Lung (tissue), 12 donors: ENCODE data around the gene HEG1. TPM values are rescaled to one million over a fixed set of nuclear protein-coding genes. Genes with fewer than 3 reads are reported as not detected.

Experiments used
- ATAC-seq: fragments of 200-7000 bp; cut with Tn5 transposase; one replicate; pipeline ENCODE4 v1.9.1; 2020; ENCODE audit warnings: moderate number of reproducible peaks; ENCODE audit not compliant: insufficient read depth, low FRiP score
- DNase-seq, 3 donors: peaks; one replicate each; pipeline ENCODE4 v3.0.0-alpha.2; 2013 to 2017
- H3K27ac ChIP-seq, 2 donors: one replicate each; pipeline ENCODE4 v1.5.1; 2013; ENCODE audit warnings: mild to moderate bottlenecking in 2 of 2, moderate library complexity in 2 of 2, control low read depth in 1 of 2, inconsistent platforms in 1 of 2, low read depth in 1 of 2, low read length in 1 of 2
- H3K27me3 ChIP-seq, 3 donors: one replicate each; pipeline ENCODE4 v1.5.1; 2013; ENCODE audit warnings: low read length in 2 of 3; ENCODE audit not compliant: control insufficient read depth in 3 of 3, insufficient read depth in 3 of 3
- H3K36me3 ChIP-seq, 4 donors: one replicate each; pipeline ENCODE4 v1.5.1; 2013; ENCODE audit warnings: low read length in 4 of 4, mild to moderate bottlenecking in 1 of 4, moderate library complexity in 1 of 4; ENCODE audit not compliant: control insufficient read depth in 4 of 4, insufficient read depth in 4 of 4
- H3K4me1 ChIP-seq, 5 donors: one replicate each; pipeline ENCODE4 v1.5.1; 2013; ENCODE audit warnings: low read length in 5 of 5, mild to moderate bottlenecking in 2 of 5, moderate library complexity in 1 of 5; ENCODE audit not compliant: control insufficient read depth in 5 of 5, insufficient read depth in 5 of 5
- H3K4me3 ChIP-seq: one replicate; pipeline ENCODE4 v1.5.1; 2013; ENCODE audit warnings: mild to moderate bottlenecking, control low read depth, moderate library complexity
- H3K9ac ChIP-seq, 2 donors: one replicate each; pipeline ENCODE4 v1.5.1; 2013; ENCODE audit warnings: low read length in 2 of 2, control low read depth in 1 of 2; ENCODE audit not compliant: insufficient read depth in 1 of 2
- H3K9me3 ChIP-seq, 4 donors: one replicate each; pipeline ENCODE4 v1.5.1; 2013; ENCODE audit warnings: low read length in 3 of 4, mild to moderate bottlenecking in 1 of 4, moderate library complexity in 1 of 4; ENCODE audit not compliant: control insufficient read depth in 4 of 4, insufficient read depth in 3 of 4
- CTCF ChIP-seq: IDR thresholded peaks from 2 replicates; pipeline ENCODE4 v1.5.1; 2012; ENCODE audit warnings: mild to moderate bottlenecking; ENCODE audit errors: control extremely low read depth, extremely low read depth
- WGBS, 2 donors: extraction: QIAGEN DNeasy Blood & Tissue Kit; methylation state at CpG; one replicate each; pipeline ENCODE4 v1.1.7; 2013; 5-methylcytosine and 5-hydroxymethylcytosine counted together
- polyA plus RNA-seq, 2 donors: library from polyadenylated mRNA; stranded (reverse); fragments of 200-250 nt; gene quantifications; one replicate each; pipeline ENCODE4 v1.2.1, GENCODE V29; 2013
- total RNA-seq, 2 donors: library from RNA; depleted of rRNA in 1 of 2; stranded (reverse); fragments of >200 nt in 1 of 2; gene quantifications; one replicate each; pipeline ENCODE4 v1.2.1, GENCODE V29; 2014 to 2021
- donor health status: control.
- donor health status: control.
- donor health status: Bipolar disorder and iron deficiency.
- donor health status: healthy.
- donor health status: DM: yes; HTN: yes; CAD: no.

HEG1 gene
- total and polyA plus RNA-seq, 4 donors, result 18.0 to 115 (median 65.7) TPM

- DNase-seq (peak in 2 of 3 donors; percentile 82 to 86), ATAC-seq (no peak)
- peak overlapping the region in 1 of 2 donors; percentile 92 for H3K9ac ChIP-seq
- H3K4me1 ChIP-seq, result peaks cover 16 to 42% (median 26%) of the 10 kb centered on the region in 5 donors
- 51 to 80% methylated on average over 7 of the region's 7 CpGs for WGBS, 2 donors
- H3K4me3 ChIP-seq, result peak overlapping the region; percentile 10
- H3K27ac ChIP-seq, result peak overlapping the region; percentile 40 to 99
- H3K9me3 ChIP-seq, result no peaks in the 10 kb centered on the region
- TF ChIP-seq CTCF, result no peak
- peaks cover 0 to 3% (median 0%) of the 10 kb centered on the region in 3 donors for H3K27me3 ChIP-seq
- H3K36me3 ChIP-seq, result peaks cover 0 to 4% (median 2%) of the 10 kb centered on the region in 4 donors
Observed at GRCh38 chr3:125054062-125054448, 1.7 kb downstream of the HEG1 start.

- Histone ChIP-seq H3K27me3 (peaks cover 0 to 3% (median 0%) of the 10 kb centered on the region in 3 donors), H3K4me3 (no peak overlapping the region), H3K36me3 (peaks cover 0 to 7% (median 2%) of the 10 kb centered on the region in 4 donors), H3K9me3 (no peaks in the 10 kb centered on the region), H3K9ac (peak overlapping the region in 1 of 2 donors; percentile 92), H3K27ac (peak overlapping the region; percentile 71 to 99), H3K4me1 (peaks cover 16 to 45% (median 26%) of the 10 kb centered on the region in 5 donors)
- ATAC-seq (no peak), DNase-seq (no peak)
- TF ChIP-seq CTCF, result no peak
- WGBS, 2 donors, result 79 to 81% methylated on average over 2 of the region's 2 CpGs
Observed at GRCh38 chr3:125053304-125053699, 2.5 kb downstream of the HEG1 start.

GRCh38 chr3:125052624-125053303 is 3.0 kb downstream of the HEG1 start:
- H3K27ac ChIP-seq, result peak overlapping the region; percentile 71 to 99
- peak overlapping the region; percentile 12 for H3K4me3 ChIP-seq
- peak overlapping the region in 1 of 2 donors; percentile 50 for H3K9ac ChIP-seq
- no peak for ATAC-seq
- peaks cover 0 to 3% (median 0%) of the 10 kb centered on the region in 3 donors for H3K27me3 ChIP-seq
- H3K4me1 ChIP-seq, result peaks cover 16 to 45% (median 26%) of the 10 kb centered on the region in 5 donors
- 41 to 47% methylated on average over 8 of the region's 8 CpGs for WGBS, 2 donors
- DNase-seq, result peak; percentile 29 to 67 (median 67)
- no peak for TF ChIP-seq CTCF
- H3K36me3 ChIP-seq, result peaks cover 0 to 7% (median 2%) of the 10 kb centered on the region in 4 donors
- H3K9me3 ChIP-seq, result no peaks in the 10 kb centered on the region
